Measurements from ENCODE around the gene BTC. TPM values are rescaled to one million over a fixed set of nuclear protein-coding genes. Genes with fewer than 3 reads are reported as not detected.

The BTC gene
- total and polyA plus RNA-seq, 2 donors (not counting 1 experiment from before 2014, with no cell fraction given), result not detected

GRCh38 chr4:74796631-74797030, 2.3 kb upstream of the BTC start:
- H3K4me1 ChIP-seq (ENCODE audit: control insufficient read depth in 2 of 2, insufficient read depth in 2 of 2, low read length in 2 of 2), result peaks cover 12% of the 10 kb centered on the region in 2 donors
- DNase-seq (no peak), ATAC-seq (ENCODE audit: low read depth) (no peak)
- peaks cover 0 to 4% (median 0%) of the 10 kb centered on the region in 3 donors for H3K9me3 ChIP-seq (ENCODE audit: control extremely low read depth in 1 of 3, control insufficient read depth in 2 of 3, insufficient read depth in 1 of 3, low read length in 2 of 3)
- H3K4me2 ChIP-seq (replicated peaks; ENCODE audit: low read depth, low read length, poor library complexity, severe bottlenecking), result no peak overlapping the region
- intact Hi-C loops (cut with micrococcal nuclease), result no loop called here
- H3K4me3 ChIP-seq (ENCODE audit: control extremely low read depth in 1 of 5, extremely low read depth in 1 of 5, insufficient read depth in 1 of 5, low read depth in 2 of 5, low read length in 4 of 5), result no peak overlapping the region
- no peak overlapping the region for H3K9ac ChIP-seq (ENCODE audit: low read length)
- H4K20me1 ChIP-seq (ENCODE audit: control insufficient read depth, insufficient read depth, low read length, poor library complexity, severe bottlenecking), result no peaks in the 10 kb centered on the region
- Mint-ChIP-seq H3K27ac (no peak overlapping the region), H3K27me3 (peaks cover 50% of the 10 kb centered on the region), H3K4me3 (no peak overlapping the region), H3K4me1 (peaks cover 6% of the 10 kb centered on the region), H3K9me3 (ENCODE audit: insufficient read depth) (no peaks in the 10 kb centered on the region)
- POLR2A ChIA-PET, result no interaction called here
- CTCF ChIA-PET, result no interaction called here
- no peak overlapping the region for H3K27ac ChIP-seq (ENCODE audit: low read length in 2 of 2)
- H3K36me3 ChIP-seq (replicated peaks in 1 of 2; ENCODE audit: control extremely low read depth in 1 of 2, control insufficient read depth in 1 of 2, extremely low read depth in 1 of 2, insufficient read depth in 2 of 2, low read length in 1 of 2), result no peaks in the 10 kb centered on the region
- no peak overlapping the region for H2AFZ ChIP-seq (ENCODE audit: insufficient read depth, low read depth, low read length, poor library complexity, severe bottlenecking)
- TF ChIP-seq CTCF (IDR thresholded peaks at IDR 0.05) (no peak), EZH2 (IDR thresholded peaks at IDR 0.05; ENCODE audit: borderline replicate concordance, insufficient read depth, low read depth, low read length, poor library complexity, severe bottlenecking) (no peak)
- peaks cover 0 to 37% (median 19%) of the 10 kb centered on the region in 4 experiments for H3K27me3 ChIP-seq (replicated peaks in 1 of 4; ENCODE audit: control extremely low read depth in 1 of 4, control insufficient read depth in 3 of 4, insufficient read depth in 4 of 4, low read length in 3 of 4)
- no peaks in the 10 kb centered on the region for H3K79me2 ChIP-seq (ENCODE audit: control insufficient read depth, insufficient read depth, low read length)
- WGBS (ENCODE audit: insufficient coverage), result no CpG with 5 or more reads among the region's 4 CpGs

- Mint-ChIP-seq H3K27ac (no peak overlapping the region), H3K4me1 (peaks cover 6% of the 10 kb centered on the region), H3K27me3 (peaks cover 53% of the 10 kb centered on the region), H3K4me3 (peak overlapping the region; percentile 58), H3K9me3 (ENCODE audit: insufficient read depth) (no peaks in the 10 kb centered on the region)
- DNase-seq (peak; percentile 13), ATAC-seq (ENCODE audit: low read depth) (no peak)
- no peak for TF ChIP-seq CTCF (IDR thresholded peaks at IDR 0.05)
- no peak for TF ChIP-seq EZH2 (IDR thresholded peaks at IDR 0.05; ENCODE audit: borderline replicate concordance, insufficient read depth, low read depth, low read length, poor library complexity, severe bottlenecking)
- no peaks in the 10 kb centered on the region for H3K36me3 ChIP-seq (replicated peaks in 1 of 2; ENCODE audit: control extremely low read depth in 1 of 2, control insufficient read depth in 1 of 2, extremely low read depth in 1 of 2, insufficient read depth in 2 of 2, low read length in 1 of 2)
- no peaks in the 10 kb centered on the region for H4K20me1 ChIP-seq (ENCODE audit: control insufficient read depth, insufficient read depth, low read length, poor library complexity, severe bottlenecking)
- 2% methylated on average over 42 of the region's 42 CpGs for WGBS (ENCODE audit: insufficient coverage)
- peak overlapping the region in 4 of 5 experiments; percentile 8 to 28 (median 17) for H3K4me3 ChIP-seq (ENCODE audit: control extremely low read depth in 1 of 5, extremely low read depth in 1 of 5, insufficient read depth in 1 of 5, low read depth in 2 of 5, low read length in 4 of 5)
- peaks cover 0 to 41% (median 22%) of the 10 kb centered on the region in 4 experiments for H3K27me3 ChIP-seq (replicated peaks in 1 of 4; ENCODE audit: control extremely low read depth in 1 of 4, control insufficient read depth in 3 of 4, insufficient read depth in 4 of 4, low read length in 3 of 4)
- H3K27ac ChIP-seq (ENCODE audit: low read length in 2 of 2), result no peak overlapping the region
- H3K79me2 ChIP-seq (ENCODE audit: control insufficient read depth, insufficient read depth, low read length), result no peaks in the 10 kb centered on the region
- peaks cover 12% of the 10 kb centered on the region in 2 donors for H3K4me1 ChIP-seq (ENCODE audit: control insufficient read depth in 2 of 2, insufficient read depth in 2 of 2, low read length in 2 of 2)
- peak overlapping the region; percentile 60 for H3K4me2 ChIP-seq (replicated peaks; ENCODE audit: low read depth, low read length, poor library complexity, severe bottlenecking)
- H3K9me3 ChIP-seq (ENCODE audit: control extremely low read depth in 1 of 3, control insufficient read depth in 2 of 3, insufficient read depth in 1 of 3, low read length in 2 of 3), result peaks cover 0 to 4% (median 0%) of the 10 kb centered on the region in 3 donors
- no peak overlapping the region for H3K9ac ChIP-seq (ENCODE audit: low read length)
- intact Hi-C loops (cut with micrococcal nuclease), result no loop called here
- POLR2A ChIA-PET, result no interaction called here
- CTCF ChIA-PET, result no interaction called here
- peak overlapping the region; percentile 42 for H2AFZ ChIP-seq (ENCODE audit: insufficient read depth, low read depth, low read length, poor library complexity, severe bottlenecking)
Measured at GRCh38 chr4:74793757-74794381, 454 bp downstream of the BTC start.
